ENCODE measurements around the gene PSENEN. TPM values are rescaled to one million over a fixed set of nuclear protein-coding genes. Genes with fewer than 3 reads are reported as not detected.

PSENEN gene
- total and polyA plus RNA-seq, 2 of the 8 experiments (the other 6 are each of a cell fraction or from before 2014, with no cell fraction given) = 66.7 to 75.3 TPM

GRCh38 chr19:35789195-35789977 is 43.9 kb downstream of the PSENEN start (continued):
- no peak for TF ChIP-seq HDAC6 (IDR thresholded peaks at IDR 0.05; ENCODE audit: low read depth, low read length)
- no peak for TF ChIP-seq YY1 (IDR thresholded peaks at IDR 0.05; ENCODE audit: low read depth, low read length)
- no peak for TF ChIP-seq TCF12 (IDR thresholded peaks at IDR 0.05; ENCODE audit: low read depth, low read length)

Data from H1 (cell line).